ENCODE data around the gene SH3BP4.

Gene SH3BP4

DNA sequence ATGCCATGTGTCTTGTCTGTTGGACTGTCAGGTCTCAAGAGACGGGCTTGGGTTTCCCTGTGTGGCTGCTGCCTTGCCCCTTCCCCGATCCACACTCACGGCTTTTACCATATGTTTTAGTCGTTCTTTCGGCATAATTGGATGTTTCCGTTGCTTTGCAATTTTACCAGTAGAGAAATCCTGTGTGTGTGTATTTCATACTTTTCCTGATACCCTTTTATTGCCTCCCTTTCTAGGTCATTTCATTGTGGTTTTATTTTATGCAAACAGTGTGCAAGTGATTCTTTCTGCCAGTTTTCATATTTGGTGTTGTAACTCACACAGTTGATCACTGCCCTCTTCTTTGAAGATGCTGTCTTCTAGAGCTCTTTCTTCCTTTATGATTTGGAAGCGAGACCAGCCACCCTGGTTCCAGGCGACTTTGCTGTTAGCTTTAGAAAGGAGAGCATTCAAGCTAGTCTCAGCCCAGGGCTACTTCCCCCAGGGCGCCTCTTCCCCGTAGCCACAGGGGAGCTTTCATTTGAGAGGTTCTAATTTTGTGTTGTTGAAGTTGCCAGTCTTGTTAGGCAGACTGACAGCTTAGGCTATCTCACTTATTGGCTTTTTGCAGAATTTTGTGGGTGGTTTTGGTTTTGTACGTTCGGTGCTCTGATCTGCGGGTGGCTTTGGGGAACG lies 17.0 kb downstream of the SH3BP4 start:
- DNase-seq = no peak

DNA sequence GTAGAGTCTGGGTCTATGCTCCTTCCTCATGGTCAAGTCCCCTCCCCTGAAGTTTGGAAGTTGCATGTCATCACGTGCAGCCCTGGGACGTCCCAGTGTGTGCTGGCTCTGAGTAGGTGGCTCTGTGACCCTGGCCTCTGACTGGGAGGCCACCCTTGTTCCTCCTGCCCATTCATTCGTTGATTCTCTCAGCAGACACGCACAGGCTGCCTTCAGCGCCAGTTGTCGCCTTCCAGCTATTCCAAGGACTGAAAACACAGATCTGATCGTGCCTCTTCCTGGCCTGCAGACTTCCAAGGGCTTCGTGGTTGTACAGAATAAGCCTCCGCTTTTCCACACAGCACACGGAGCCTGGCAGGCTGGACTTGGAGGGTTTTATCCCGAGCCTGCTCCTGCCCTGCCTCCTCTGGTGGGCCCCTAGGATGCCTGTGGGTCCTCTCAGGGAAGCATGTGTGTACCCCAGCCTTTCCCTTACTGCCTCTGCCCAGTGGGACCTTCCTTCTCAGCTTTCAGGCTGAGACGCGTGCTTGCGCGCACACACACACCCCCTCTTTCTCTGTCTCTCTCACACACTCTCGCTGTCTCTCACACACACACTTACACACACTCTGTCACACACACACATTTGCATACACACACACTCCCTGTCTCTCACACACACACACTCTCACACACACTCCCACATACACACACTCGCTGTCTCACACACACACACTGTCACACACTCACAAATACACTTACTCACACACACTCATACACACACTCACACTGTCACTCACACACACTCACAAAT lies 17.7 kb downstream of the SH3BP4 start:
- no peak for DNase-seq

DNA sequence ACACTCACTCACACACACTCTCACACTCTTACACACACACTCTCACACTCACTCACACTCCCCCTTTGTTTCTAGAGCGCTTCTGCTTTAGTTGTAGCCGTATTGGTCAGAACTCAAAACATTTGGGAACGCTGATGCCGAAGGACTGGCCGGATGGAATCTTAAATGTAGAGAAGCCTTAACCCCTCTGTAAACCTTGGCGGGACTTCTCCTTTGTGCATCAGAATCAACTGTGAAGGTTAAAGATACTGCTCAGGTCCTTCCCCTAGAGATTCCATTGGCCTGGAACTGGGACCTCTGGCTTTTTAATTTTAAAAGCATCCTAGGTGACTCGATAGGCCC lies 18.3 kb downstream of the SH3BP4 start:
- no peak for DNase-seq

DNA sequence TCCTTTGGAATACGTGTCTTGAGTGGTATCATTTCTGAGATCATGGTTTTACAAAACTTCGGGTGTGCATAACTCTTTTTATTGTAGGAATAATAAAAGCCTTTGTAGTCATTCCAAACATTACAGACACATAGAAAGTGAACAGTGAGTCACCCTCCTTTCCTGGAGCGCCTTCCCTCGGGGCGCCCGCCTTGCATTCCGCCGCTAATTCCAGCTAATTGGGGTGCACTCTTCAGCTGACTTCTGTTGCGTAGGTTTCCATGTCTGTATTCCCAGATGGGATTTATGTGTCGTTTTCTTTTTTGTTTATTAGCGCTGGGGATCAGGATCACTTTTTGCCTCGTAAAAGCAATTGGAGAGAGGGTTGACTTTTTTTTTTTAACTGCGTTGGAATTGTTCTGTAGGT lies 18.7 kb downstream of the SH3BP4 start:
- DNase-seq = peak; percentile 22

DNA sequence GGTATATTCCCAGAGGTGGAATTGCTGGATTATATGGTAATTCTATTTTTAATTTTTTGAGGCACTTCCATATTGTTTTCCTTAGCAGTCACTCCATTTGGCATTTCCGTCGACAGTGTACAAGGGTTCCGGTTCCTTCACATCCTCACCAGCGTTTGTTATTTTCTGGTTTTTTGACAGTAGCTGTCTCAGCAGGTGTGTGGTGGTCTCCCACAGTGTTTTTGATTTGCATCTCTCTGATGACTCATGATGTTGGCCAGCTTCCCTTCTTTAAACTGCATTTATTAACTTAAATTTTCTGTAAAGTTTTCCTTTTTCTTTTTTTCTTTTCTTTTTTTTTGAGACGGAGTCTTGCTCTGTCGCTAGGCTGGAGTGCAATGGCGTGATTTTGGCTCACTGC lies 19.7 kb downstream of the SH3BP4 start:
- no peak for DNase-seq

DNA sequence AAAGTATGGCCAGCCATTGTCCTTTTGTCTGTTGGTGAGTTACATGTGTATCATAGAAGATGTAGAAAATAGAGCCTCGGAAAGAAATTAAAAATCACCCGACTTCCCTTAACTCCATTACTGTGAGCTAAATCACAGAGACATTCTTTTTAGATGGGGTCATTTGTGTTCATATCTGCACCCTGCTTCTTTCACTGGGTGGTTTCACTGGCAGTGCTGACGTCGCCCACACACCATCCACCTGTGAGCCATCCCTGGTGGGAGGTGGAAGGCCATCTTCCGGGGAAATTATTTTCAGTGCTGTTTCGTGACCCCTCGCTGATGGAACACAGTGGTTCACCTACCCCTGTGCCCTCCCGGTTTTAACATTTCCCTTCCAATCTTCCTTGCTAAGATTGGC lies 21.2 kb downstream of the SH3BP4 start:
- no peak for DNase-seq

DNA sequence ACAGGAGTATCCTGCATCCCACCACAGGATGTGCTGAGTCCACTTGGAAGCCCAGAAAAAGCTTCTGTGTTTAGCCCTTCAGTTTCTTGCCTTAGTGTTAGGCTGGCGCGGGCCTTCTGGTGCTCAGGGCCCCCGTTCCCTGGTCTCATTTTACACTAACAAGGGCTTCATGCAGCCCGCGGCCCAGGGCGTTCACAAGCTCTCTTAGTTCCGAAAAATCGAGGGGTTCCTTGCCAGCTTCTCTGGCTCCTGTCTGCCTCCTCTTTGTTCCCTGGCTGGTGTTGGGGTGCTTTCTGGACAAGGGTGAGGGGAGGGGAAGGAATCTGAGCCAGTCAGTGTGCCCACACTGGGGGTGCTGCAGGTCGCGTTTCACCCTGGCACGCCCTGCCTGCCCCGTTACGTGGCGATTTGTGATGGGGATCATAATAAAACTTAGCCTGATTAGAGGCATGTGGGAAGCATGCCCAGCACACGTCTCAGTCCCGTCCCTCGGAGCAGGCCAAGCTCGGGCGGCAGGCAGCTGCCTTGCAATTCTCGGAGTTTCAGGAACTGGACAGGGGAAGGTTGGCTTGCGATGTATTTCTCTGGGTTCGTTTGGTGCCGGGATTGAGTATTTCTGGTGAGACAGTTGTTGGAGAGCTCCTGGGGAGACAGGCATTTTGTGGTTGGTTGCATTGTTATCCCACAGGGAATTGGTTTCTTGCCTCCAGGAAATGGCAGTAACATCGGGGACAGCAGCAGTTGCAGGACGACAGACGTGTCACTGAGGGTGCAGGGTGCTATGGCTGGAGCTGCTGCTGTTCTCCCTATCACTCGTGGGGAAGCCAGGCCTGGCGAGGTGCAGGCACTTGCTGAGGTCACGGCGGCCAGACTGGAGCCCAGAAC lies 22.9 kb downstream of the SH3BP4 start:
- DNase-seq = no peak

DNA sequence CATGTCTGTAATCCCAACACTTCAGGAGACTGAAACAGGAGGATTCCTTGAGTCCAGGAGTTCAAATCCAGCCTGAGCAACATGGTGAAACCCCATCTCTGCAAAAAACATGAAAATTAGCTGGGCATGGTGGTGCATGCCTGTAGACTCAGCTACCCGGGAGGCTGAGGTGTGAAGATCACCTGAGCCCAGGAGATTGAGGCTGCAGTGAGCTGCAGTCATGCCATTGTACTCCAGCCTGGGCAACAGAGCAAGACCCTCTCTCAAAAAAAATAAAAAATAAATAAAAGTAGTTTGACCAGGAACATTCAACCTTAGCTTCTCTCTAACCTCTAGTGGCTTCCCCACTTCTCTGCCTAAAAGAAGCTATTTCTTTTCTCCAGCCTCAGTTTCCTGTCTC lies 23.8 kb downstream of the SH3BP4 start:
- DNase-seq = no peak

DNA sequence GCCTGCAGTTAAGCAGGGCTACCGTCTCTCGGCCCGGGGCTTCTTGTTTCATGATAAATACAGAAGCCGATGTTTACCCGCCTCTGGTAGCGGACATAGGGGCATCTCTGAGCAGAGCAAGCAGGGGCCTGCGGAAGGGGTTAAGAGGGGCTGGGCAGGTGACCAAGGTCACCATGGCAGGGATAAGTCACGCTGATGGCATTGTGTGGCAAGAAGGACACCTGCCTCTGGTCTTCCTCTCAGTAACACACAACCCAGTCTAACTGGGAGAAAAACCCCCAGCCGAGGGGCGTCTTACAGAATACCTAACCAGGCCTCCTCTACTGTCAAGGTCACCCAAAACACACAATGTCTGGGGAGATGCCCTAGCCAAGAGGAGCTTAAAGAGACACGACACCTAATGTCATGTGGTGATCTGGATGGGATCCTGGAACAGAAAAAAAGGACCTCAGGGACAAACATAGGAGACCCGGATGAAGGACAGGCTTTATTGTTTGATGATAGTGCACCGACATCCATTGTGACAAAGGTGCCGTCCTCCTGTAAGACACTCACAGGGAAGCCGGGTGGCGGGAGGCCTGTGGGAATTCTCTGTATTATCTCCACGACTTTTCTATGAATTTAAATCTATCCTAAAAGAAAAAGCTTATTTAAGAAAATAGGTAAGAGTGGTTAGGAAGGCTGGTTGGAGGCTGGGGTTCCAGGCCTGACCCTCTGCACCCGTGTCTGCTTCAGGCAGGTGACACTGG lies 24.8 kb downstream of the SH3BP4 start:
- DNase-seq = no peak

DNA sequence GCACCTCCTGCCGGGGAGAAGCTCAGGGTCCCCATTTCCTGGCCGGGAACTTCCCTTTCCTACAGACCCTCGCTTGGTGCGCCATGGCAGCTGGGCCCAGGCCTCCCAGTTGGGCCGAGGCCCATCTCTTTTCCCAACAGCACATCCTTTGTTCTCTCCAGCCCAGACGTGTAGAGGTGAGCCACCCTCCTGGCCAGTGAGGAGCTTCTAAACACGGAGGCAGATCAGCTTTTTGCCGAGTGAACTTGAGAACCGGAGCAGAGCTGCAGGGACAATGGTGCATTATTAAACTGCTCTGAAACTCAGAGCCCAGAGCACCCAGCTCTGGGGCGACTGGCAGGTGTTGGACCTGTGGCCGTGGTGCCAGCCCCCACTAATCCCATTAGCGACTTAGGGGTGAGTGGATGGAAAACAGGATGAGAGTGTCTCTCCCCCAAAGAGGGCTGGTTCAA lies 25.4 kb downstream of the SH3BP4 start:
- no peak for DNase-seq

DNA sequence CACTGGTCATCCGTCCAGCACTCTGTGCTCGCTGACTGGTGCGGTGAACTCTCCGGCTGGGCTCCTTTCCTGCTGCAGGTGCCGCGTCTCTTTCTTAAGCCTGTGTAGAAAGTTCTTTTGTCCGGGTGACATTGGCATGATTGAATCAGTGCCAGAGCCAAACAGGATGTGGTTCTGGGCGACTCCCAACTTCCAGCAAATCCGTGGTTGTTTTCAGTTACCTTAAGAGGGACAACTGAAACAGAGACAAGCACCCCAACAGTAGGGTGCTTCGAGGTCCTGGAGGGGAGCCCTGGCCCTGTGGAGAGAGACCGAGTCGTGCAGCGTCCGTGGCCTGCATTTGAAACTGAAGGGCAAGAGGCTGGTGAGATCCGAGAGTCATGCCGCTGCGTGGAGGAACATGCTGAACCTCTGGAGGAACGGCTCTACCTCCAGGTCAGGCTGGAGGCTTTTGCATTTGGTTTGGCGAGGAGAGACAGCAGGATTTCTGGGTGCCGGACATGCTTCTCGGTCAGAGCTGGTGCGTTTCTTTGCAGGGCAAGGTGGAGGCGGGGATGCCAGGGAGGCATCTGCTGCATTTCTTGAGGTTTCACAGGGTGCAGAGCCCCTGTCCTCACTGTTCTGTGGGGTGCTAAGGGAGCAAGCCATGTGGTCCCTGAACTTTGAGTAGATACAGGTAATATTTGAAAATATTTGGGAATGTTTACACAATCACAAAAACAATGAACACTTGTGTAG lies 26.8 kb downstream of the SH3BP4 start:
- no peak for DNase-seq

DNA sequence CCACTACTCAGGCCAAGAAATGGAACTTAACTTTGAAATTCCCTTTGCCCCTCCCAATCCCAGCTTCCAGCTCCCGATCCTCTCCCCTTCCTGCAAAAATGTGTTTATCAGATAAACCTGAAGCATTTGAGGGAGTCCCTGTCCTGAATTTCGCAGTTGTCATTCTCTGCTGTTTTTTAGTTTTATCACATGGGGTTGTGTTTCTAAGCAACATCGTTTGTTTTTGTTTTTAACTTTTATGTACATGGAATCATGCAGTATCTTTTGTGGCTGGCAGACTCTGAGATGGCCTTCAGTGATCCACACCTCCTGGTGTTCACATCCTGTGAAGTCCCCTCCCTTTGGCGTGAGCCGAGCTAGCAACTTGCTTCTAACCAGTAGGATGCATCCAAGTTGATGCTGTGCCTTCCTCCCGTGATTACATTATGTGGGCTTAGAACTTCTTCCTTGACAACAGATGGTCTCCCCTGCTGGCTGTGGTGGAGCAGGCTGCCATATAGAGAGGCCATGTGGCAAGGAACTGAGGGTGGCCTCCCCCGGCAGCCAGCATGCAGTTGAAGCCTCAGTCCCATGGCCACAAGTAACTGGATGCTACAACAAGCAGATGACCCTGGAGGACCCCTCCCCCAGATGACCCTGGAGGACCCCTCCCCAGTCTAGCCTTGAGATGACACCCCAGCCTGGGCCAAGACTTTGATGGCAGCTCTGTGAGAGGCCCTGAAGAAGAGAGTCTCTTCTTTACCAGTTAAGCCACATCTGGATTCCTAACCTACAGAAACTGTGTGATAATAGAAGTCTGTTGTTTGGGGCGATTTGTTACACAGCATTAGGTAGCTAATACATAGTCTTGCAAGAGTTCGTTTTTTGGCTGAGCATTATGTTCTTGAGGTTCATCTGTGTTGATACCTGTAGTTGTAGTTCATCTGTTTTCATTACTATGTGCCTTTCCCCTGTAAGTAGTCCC lies 27.7 kb downstream of the SH3BP4 start:
- no peak for DNase-seq

DNA sequence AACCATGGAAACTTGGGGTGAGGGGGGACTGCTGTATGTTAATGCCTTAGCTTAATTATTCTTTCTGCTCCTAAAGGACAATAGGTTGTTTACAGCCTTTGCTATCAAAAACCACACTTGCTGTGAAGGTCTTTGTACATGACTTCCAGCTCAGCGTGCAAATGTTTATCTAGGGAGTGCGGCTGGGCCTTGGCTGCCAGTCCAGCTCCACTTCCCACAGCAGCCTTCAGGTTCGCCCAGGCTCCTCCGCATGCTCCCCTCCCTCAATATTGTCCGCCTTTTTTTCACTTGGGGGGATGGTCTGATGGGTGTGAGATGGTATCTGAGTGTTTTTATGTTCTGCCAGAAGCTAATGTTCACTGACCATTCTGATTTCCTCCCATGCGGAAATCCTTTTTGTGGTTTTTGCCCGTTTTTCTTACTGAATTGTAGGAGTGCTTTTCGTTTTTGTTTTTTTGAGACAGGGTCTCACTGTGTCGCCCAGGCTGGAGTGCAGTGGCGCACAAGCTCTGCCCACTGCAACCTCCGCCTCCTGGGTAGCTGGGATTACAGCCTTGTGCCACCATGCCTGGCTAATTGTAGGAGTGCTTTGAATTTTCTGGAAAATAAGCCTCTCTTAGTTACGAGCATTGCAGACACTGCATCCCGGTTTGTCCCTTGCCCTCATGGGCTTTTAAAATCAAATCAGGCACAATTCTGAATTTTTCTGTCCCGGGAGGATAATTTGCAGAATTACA lies 28.8 kb downstream of the SH3BP4 start:
- no peak for DNase-seq

DNA sequence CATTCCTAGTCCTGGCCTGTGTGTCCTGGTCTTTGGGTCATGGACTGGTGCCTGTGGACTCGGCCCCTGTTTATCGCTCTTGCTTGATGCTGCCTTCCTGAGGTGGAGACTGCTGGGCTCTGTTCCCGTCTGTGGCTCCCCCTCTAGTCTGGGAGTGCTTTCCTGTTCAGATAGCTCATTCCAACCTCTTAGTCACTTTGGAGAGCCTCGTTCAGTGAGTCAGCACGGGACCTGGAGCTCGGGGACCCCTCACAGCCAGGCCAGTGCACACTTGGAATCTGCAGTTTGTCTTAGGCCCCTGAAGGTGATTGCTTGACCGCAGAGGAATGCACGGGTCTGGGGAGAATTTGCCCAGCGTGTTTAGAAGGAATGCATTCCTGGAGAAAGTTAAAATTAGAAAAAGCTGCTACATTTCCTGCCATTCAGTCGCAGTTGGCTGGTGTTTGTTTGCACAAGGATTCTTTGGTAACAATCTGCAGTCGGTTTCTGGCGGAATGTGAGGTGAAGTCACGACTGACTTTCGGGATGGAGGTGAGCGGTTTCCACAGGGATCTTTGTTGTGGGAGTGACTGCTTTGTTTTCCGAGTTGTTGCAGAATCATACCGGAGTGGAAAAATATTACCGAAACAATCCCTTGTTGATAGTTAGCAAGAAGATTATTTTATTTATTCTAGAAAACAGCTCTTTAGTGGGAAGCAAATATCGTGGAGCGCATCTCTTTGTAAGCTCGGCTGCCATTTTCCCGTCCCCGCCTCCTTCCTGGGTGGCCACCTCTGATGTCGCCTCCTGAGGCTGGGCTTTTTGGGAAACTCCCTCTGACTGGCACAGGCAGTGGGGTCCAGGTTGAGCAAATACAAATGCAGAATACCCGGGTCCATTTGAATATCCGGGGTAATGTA lies 29.6 kb downstream of the SH3BP4 start:
- DNase-seq = no peak

DNA sequence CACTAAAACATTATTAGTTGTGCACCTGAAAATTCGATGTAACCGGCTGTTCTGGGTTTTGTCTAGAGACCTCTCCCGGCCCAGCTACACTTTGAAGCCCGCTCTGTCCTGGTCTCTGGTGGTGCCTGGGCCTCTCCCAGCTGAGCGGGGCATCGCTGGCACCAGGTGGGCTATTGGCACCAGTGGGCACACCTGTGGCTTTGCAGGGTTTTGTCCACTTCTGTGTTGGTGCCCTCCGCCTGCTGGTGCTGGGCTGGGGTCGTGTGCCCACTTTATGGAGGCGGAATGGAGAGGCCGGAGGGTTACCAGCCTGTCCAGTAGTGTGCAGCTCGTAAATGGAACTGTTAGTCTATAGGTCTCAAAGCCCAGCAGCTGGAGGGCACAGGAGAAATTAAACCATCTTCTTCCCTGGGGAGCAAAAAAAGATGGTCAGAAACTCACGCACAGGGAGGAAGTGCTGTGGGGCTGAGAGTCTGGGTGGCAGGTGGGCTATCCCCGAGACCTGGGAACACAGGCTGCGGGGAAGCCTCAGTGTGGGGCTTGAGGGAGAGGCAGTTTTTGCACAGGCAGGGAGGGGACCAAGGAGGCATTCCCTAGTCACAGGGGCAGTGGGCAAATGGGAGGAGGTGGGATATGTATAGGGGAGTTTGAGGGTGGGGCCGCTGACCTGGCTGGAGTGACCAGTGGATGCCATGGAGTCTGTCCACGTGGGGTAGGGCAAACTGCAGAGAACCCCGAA lies 30.4 kb downstream of the SH3BP4 start:
- DNase-seq = no peak

DNA sequence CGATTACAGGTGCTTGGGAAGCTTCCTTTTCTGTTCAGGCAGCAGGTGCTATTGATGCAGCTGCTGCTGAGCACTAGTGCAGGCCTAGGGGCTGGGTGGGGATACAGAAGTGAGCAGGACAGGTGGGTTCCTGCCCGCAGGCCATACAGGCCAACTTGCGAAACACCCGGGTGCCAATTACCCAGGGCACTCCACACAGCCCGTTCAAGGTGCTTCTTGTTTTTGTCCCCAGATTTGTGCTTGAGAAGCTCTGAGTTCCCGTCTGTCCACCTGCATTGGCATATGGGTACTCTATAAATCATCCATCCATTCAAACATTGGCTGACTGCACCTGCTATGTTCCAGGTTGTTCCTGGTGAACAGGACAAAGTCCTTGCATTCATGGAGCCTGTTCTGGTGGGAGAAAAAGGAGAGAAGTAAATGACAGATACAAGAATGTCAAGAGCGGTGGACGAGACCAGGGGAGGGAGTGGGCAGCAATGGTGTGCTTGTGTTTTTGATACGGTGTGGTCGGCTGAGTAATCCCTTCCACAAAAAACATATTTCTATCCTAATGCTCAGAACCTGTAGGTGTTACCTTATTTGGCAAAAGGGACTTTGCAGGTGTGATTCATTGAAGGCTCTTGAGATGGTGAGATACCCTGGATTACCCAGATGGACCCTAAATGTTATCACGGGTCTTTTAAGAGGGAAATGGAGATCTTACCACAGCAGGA lies 31.4 kb downstream of the SH3BP4 start:
- DNase-seq = no peak

DNA sequence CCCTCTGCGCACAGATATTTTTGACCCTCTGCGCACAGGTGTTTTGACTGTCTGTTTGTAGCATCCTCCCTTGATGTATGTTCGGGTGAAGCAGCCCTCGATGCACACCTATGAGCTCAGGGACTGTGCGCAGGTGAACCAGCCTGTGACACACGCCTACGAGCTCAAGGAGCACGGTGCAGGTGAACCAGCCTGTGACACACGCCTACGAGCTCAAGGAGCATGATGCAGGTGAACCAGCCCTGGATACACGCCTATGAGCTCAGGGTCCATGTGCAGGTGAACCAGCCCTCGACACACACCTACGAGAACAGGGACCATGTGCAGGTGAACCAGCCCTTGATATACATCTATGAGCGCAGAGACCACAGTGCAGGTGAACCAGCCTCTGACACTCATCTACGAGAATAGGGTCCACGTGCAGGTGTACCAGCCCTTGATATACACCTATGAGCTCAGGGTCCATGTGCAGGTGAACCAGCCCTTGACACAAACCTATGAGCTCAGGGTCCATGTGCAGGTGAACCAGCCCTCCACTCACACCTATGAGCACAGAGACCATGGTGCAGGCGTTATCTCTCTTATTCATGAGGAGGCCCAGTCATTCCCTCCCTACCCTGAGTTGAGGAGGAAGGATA lies 33.9 kb downstream of the SH3BP4 start:
- no peak for DNase-seq

Measured in NCI-H1048 (cell line).